ENCODE results near the gene PXN.

- no peak for TF ChIP-seq POLR2A (IDR thresholded peaks at IDR 0.05)
- TF ChIP-seq, protein P1, sequence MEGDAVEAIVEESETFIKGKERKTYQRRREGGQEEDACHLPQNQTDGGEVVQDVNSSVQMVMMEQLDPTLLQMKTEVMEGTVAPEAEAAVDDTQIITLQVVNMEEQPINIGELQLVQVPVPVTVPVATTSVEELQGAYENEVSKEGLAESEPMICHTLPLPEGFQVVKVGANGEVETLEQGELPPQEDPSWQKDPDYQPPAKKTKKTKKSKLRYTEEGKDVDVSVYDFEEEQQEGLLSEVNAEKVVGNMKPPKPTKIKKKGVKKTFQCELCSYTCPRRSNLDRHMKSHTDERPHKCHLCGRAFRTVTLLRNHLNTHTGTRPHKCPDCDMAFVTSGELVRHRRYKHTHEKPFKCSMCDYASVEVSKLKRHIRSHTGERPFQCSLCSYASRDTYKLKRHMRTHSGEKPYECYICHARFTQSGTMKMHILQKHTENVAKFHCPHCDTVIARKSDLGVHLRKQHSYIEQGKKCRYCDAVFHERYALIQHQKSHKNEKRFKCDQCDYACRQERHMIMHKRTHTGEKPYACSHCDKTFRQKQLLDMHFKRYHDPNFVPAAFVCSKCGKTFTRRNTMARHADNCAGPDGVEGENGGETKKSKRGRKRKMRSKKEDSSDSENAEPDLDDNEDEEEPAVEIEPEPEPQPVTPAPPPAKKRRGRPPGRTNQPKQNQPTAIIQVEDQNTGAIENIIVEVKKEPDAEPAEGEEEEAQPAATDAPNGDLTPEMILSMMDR (IDR thresholded peaks at IDR 0.05): no peak
- no peak for TF ChIP-seq POLR2AphosphoS5 (IDR thresholded peaks at IDR 0.05)
Observed at GRCh38 chr12:120261951-120262851, 3.3 kb downstream of the PXN start.

Data from suprapubic skin (tissue), 4 donors.